HepG2 (cell line): ENCODE measurements around the gene IFNAR1. TPM values are rescaled to one million over a fixed set of nuclear protein-coding genes. Genes with fewer than 3 reads are reported as not detected.

Source experiments
- ATAC-seq: fragments of 200-7000 bp; cut with Tn5 transposase; 3 replicates; pipeline ENCODE4 v1.9.1; 2020; ENCODE audit warnings: mild to moderate bottlenecking, moderate library complexity
- BruUV-seq: library from RNA; stranded (reverse); fragments of 400-500 nt; replicated peaks from 2 replicates; lab custom pipeline; 2021; lab: Mats Ljungman, UMichigan
- CTCF ChIA-PET: fragments of 300-600 bp; formaldehyde crosslinking; extraction: SDS; loops from one replicate; lab custom pipeline; 2021; ENCODE audit warnings: low total read pairs, inconsistent platforms, low intra/inter-chr PET ratio; lab: Yijun Ruan, JAX
- POLR2A ChIA-PET: fragments of 350-600 bp; sonication (Branson Sonifier 250); formaldehyde crosslinking; loops from one replicate; lab custom pipeline; 2020; ENCODE audit warnings: antibody characterized with exemption, inconsistent platforms; lab: Yijun Ruan, JAX
- DNase-seq: peaks from one replicate; pipeline ENCODE4 v3.0.0-alpha.2; 2015; ENCODE audit warnings: low spot score
- FAIRE-seq: peaks from 3 replicates; lab custom pipeline; 2011; peaks lifted over from hg19 to GRCh38; lab: Jason Lieb, UNC
- H2AFZ ChIP-seq: one replicate; pipeline ENCODE4 v1.6.1; 2011; ENCODE audit warnings: low read length, inconsistent platforms
- H3K27ac ChIP-seq: fragments of 300-600 bp; 3 replicates; pipeline ENCODE4 v1.8.0; 2011; ENCODE audit warnings: mixed run types, mild to moderate bottlenecking, mixed read lengths, low read length, inconsistent platforms; ENCODE audit not compliant: insufficient read depth; ENCODE audit errors: extremely low read length
- H3K27me3 ChIP-seq, 2 experiments: fragments of 200-600 bp in 1 of 2; 2 replicates in 1 of 2; 3 replicates in 1 of 2; pipeline versions ENCODE4 v1.6.0 to v1.8.0; 2011; ENCODE audit warnings: low read length in 2 of 2, mild to moderate bottlenecking in 2 of 2, moderate library complexity in 2 of 2, inconsistent platforms in 1 of 2; ENCODE audit not compliant: insufficient read depth in 2 of 2, control insufficient read depth in 1 of 2
- H3K36me3 ChIP-seq, 2 experiments: fragments of 200-600 bp in 1 of 2; replicated peaks in 1 of 2; 2 replicates in 1 of 2; 3 replicates in 1 of 2; pipeline versions ENCODE4 v1.5.1 to v1.8.0; 2011; ENCODE audit warnings: low read length in 2 of 2, inconsistent platforms in 1 of 2; ENCODE audit not compliant: insufficient read depth in 2 of 2, control insufficient read depth in 1 of 2
- H3K4me1 ChIP-seq: 2 replicates; pipeline ENCODE4 v1.5.1; 2012; ENCODE audit warnings: low read length, inconsistent platforms; ENCODE audit not compliant: insufficient read depth
- H3K4me2 ChIP-seq: 2 replicates; pipeline ENCODE4 v1.6.0; 2011; ENCODE audit warnings: low read depth, low read length, inconsistent platforms
- H3K4me3 ChIP-seq, 3 experiments: fragments of 200-600 bp in 1 of 3; sonication (generic), shearing (Covaris generic) in 1 of 3; replicated peaks in 1 of 3; 2 replicates each; pipeline ENCODE4 v1.5.1; 2011 to 2016; ENCODE audit warnings: low read length in 3 of 3, inconsistent platforms in 2 of 3, low read depth in 2 of 3, mild to moderate bottlenecking in 2 of 3, control low read depth in 1 of 3, mixed read lengths in 1 of 3; ENCODE audit not compliant: insufficient read depth in 1 of 3
- H3K79me2 ChIP-seq: one replicate; pipeline ENCODE4 v1.6.1; 2011; ENCODE audit warnings: low read length, inconsistent platforms; ENCODE audit not compliant: insufficient read depth
- H3K9ac ChIP-seq: 2 replicates; pipeline ENCODE4 v1.6.0; 2011; ENCODE audit warnings: mild to moderate bottlenecking, low read depth, low read length, inconsistent platforms; ENCODE audit not compliant: insufficient read depth
- H3K9me3 ChIP-seq: 2 replicates; pipeline ENCODE4 v1.5.1; 2012; ENCODE audit warnings: mild to moderate bottlenecking, low read length
- H4K20me1 ChIP-seq: 2 replicates; pipeline ENCODE4 v1.6.0; 2011; ENCODE audit warnings: inconsistent platforms, mild to moderate bottlenecking, low read length, moderate library complexity; ENCODE audit not compliant: insufficient read depth
- AGO1 ChIP-seq: fragments of 200-400 bp; formaldehyde crosslinking; IDR thresholded peaks from 2 replicates; pipeline ENCODE4 v1.6.1; 2017; ENCODE audit warnings: mild to moderate bottlenecking, low read depth, low read length, moderate library complexity; ENCODE audit not compliant: poor library complexity, severe bottlenecking
- ARNT2 ChIP-seq: sonication (generic); formaldehyde crosslinking; IDR thresholded peaks from 2 replicates; pipeline ENCODE4 v1.8.0; 2022; ENCODE audit warnings: mild to moderate bottlenecking, low read depth, missing genetic modification reagents, moderate library complexity
- ATF1 ChIP-seq: IDR thresholded peaks from 2 replicates; pipeline ENCODE4 v1.6.1; 2016; ENCODE audit warnings: mild to moderate bottlenecking, control low read depth
- ELF3 ChIP-seq: IDR thresholded peaks from 2 replicates; pipeline ENCODE4 v1.6.1; 2016; ENCODE audit warnings: missing genetic modification reagents, missing compliant biosample characterization
- KMT2A ChIP-seq: sonication (generic); formaldehyde crosslinking; IDR thresholded peaks from 2 replicates; pipeline ENCODE4 v1.4.0; 2020; ENCODE audit warnings: missing genetic modification reagents
- POGZ ChIP-seq: sonication (generic); formaldehyde crosslinking; IDR thresholded peaks from 2 replicates; pipeline ENCODE4 v1.4.0; 2020; ENCODE audit warnings: mild to moderate bottlenecking, missing genetic modification reagents
- ZBTB7A ChIP-seq: sonication (generic); formaldehyde crosslinking; IDR thresholded peaks from 2 replicates; pipeline ENCODE4 v1.8.0; 2022; ENCODE audit warnings: mild to moderate bottlenecking, missing genetic modification reagents
- ZKSCAN8 ChIP-seq: IDR thresholded peaks from 2 replicates; pipeline ENCODE4 v1.6.1; 2016; ENCODE audit warnings: borderline replicate concordance, missing genetic modification reagents, missing compliant biosample characterization
- ZNF136 ChIP-seq: sonication (generic); formaldehyde crosslinking; IDR thresholded peaks from 2 replicates; pipeline ENCODE4 v1.8.1; 2022; ENCODE audit warnings: low read depth, mild to moderate bottlenecking, moderate library complexity, missing genetic modification reagents
- ZNF17 ChIP-seq: sonication (generic); formaldehyde crosslinking; IDR thresholded peaks from 2 replicates; pipeline ENCODE4 v1.5.0; 2020; ENCODE audit warnings: mild to moderate bottlenecking, missing genetic modification reagents
- ZNF20 ChIP-seq: sonication (generic); formaldehyde crosslinking; IDR thresholded peaks from 2 replicates; pipeline ENCODE4 v1.4.0; 2020; ENCODE audit warnings: mild to moderate bottlenecking, moderate library complexity, missing genetic modification reagents
- ZNF512 ChIP-seq: sonication (generic); formaldehyde crosslinking; IDR thresholded peaks from 2 replicates; pipeline ENCODE4 v1.4.0; 2020; ENCODE audit warnings: mild to moderate bottlenecking, missing genetic modification reagents
- ZNF652 ChIP-seq: IDR thresholded peaks from 2 replicates; pipeline ENCODE4 v1.6.1; 2016; ENCODE audit warnings: low read depth, borderline replicate concordance
- ZNF816 ChIP-seq: sonication (generic); formaldehyde crosslinking; IDR thresholded peaks from 2 replicates; pipeline ENCODE4 v1.8.0; 2022; ENCODE audit warnings: missing genetic modification reagents, mild to moderate bottlenecking, borderline replicate concordance
- WGBS: methylation state at CpG from one replicate; pipeline ENCODE4 v1.1.6; 2017; ENCODE audit warnings: low lambda C conversion rate; 5-methylcytosine and 5-hydroxymethylcytosine counted together
- in situ Hi-C: cut with HindIII; loops from 2 replicates; pipeline ENCODE4 v1.10.0; 2017; ENCODE audit warnings: low pct_unique_long_range_greater_than_20kb; ENCODE audit not compliant: extremely low pct_ligation_motif_present
- intact Hi-C: fragments of 100-400 bp; cut with micrococcal nuclease; formaldehyde crosslinking; loops from one replicate; pipeline ENCODE4 v1.10.0; 2022; ENCODE audit not compliant: unreplicated experiment
- polyA plus RNA-seq, 8 experiments: library from polyadenylated mRNA; depleted of rRNA in 3 of 8; stranded (reverse) in 7 of 8; unstranded in 1 of 8; fragments of >200 nt; fragmentation: Illumina TruSeq in 4 of 8; extraction: Trizol in 4 of 8; gene quantifications; 2 replicates each; pipeline versions ENCODE4 v1.2.1 to v1.2.3, GENCODE V29; 2011 to 2016; ENCODE audit warnings: low read depth in 4 of 8, missing spikeins in 1 of 8, mixed read lengths in 1 of 8; ENCODE audit not compliant: insufficient read depth in 1 of 8
- total RNA-seq, 5 experiments: library from RNA; depleted of rRNA; stranded (reverse); fragments of >200 nt; fragmentation: Illumina TruSeq; extraction: Trizol; gene quantifications; 2 replicates each; pipeline ENCODE4 v1.2.3, GENCODE V29; 2016; ENCODE audit warnings: low read depth in 1 of 5
- TF ChIP-seq, protein P1 (sequence below): sonication (generic); formaldehyde crosslinking; IDR thresholded peaks from 2 replicates; pipeline ENCODE4 v1.4.0; 2020; ENCODE audit warnings: missing genetic modification reagents

Gene IFNAR1
- total and polyA plus RNA-seq, 2 of the 13 experiments (the other 11 are each of a cell fraction or from before 2014, with no cell fraction given), result 6.7 to 9.3 TPM

DNA sequence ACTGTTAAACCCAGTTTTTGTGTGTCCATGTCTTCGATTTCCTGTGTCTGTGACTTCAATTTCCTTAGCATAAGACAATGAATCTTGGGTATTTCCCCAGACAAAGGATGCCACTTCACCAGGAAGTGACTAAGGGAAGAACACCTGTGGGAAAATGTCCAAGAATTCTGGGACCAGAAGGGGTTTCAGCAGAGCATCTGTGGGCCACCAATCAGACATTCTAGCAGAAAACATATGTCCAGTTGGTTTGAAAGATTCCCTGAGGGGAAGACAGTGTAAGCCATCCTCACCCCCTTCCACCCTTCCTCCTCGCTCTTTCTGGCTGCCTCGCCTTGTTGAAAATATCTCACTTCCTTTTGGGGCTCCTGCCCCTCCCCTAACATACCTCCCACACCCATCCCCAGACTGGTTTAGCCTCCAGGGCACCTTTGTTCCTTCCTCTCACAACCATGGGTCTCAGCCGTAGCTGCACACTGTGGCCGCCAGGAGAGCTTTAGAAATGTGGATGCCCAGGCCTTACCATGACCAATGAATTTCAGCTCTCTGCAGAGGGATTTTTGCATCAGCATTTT lies 25.5 kb upstream of the IFNAR1 start:
- FAIRE-seq (no peak), DNase-seq (no peak), ATAC-seq (no peak)
- in situ Hi-C loops (no loop called here), intact Hi-C loops (no loop called here)
- ChIA-PET POLR2A (no interaction called here), CTCF (no interaction called here)
- Histone ChIP-seq H3K27ac (no peak overlapping the region), H3K79me2 (no peaks in the 10 kb centered on the region), H3K9me3 (no peaks in the 10 kb centered on the region), H3K9ac (no peak overlapping the region), H2AFZ (no peak overlapping the region), H3K4me1 (peaks cover 35% of the 10 kb centered on the region), H3K4me3 (no peak overlapping the region), H3K36me3 (peaks cover 0 to 6% of the 10 kb centered on the region in 2 experiments; a peak in 2 of 5 replicates), H3K4me2 (no peak overlapping the region), H4K20me1 (no peaks in the 10 kb centered on the region), H3K27me3 (no peaks in the 10 kb centered on the region)
- no TSS peak for BruUV-seq
- WGBS, result 81% methylated on average over 5 of the region's 5 CpGs
- TF ChIP-seq ZBTB7A (CRISPR knock-in tag) (no peak), ZNF652 (CRISPR knock-in tag) (no peak), ZNF136 (CRISPR knock-in tag) (no peak), POGZ (CRISPR knock-in tag) (no peak)

DNA sequence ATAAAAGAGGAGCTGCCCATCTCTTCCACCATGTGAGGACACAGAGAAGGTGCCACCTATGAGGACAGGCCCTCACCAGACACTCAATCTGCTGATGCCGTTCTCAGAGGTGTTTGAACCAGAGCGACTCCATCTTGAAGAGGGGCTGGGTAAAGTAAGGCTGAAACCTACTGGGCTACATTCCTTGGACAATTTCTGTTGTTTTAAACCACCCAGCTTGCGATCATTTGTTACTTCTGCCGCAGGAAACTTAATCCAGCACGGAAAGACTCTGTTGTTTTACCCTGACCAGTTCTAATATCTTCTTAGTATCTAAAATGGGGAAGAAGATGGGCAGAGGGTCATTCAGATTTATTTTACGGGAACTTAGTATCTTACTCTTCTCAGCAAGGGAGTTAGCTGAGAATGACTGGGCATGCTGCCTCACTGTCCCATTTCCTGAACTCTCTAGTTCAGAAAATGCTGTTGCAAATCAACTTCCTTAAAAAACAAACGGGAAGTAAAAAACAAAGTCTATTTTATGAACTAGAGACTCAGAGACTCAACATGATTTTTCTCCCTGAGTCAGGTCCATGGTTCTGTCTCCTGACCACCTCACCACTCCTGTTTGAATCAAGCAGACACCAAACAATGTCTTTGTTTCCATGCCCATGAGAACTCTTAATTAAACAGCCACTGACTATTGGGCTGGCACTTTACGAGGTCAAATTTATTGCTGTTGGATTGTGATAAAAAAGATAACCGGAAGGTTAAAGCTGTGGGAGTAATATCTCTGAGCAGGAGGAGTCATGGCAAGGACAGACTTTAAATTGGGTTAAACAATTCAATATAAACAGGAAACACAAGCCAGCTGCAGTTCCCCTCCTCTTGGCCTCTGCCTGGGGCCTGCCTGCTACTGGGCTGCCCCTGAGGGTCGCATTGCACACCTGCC lies 23.8 kb upstream of the IFNAR1 start:
- ATAC-seq (no peak), DNase-seq (no peak), FAIRE-seq (no peak)
- H3K36me3 ChIP-seq, result peaks cover 0 to 6% of the 10 kb centered on the region in 2 experiments; a peak in 1 of 5 replicates
- peaks cover 52% of the 10 kb centered on the region for H3K4me1 ChIP-seq
- H3K27ac ChIP-seq, result no peak overlapping the region
- POLR2A ChIA-PET, result no interaction called here
- 63% methylated on average over 10 of the region's 10 CpGs for WGBS
- in situ Hi-C loops, result no loop called here
- H4K20me1 ChIP-seq, result no peaks in the 10 kb centered on the region
- no peak overlapping the region for H2AFZ ChIP-seq
- CTCF ChIA-PET, result no interaction called here
- no peaks in the 10 kb centered on the region for H3K79me2 ChIP-seq
- H3K4me3 ChIP-seq, result no peak overlapping the region
- no peaks in the 10 kb centered on the region for H3K9me3 ChIP-seq
- intact Hi-C loops, result no loop called here
- BruUV-seq, result no TSS peak
- H3K9ac ChIP-seq, result no peak overlapping the region
- no peak overlapping the region for H3K4me2 ChIP-seq
- H3K27me3 ChIP-seq, result no peaks in the 10 kb centered on the region
- TF ChIP-seq AGO1 (no peak), ELF3 (CRISPR knock-in tag) (no peak), ATF1 (no peak), ZNF20 (no peak), ARNT2 (CRISPR knock-in tag) (no peak), ZNF17 (no peak), ZNF816 (CRISPR knock-in tag) (no peak), KMT2A (no peak), ZNF512 (CRISPR knock-in tag) (no peak), ZKSCAN8 (CRISPR knock-in tag) (no peak)
- TF ChIP-seq, protein P1, sequence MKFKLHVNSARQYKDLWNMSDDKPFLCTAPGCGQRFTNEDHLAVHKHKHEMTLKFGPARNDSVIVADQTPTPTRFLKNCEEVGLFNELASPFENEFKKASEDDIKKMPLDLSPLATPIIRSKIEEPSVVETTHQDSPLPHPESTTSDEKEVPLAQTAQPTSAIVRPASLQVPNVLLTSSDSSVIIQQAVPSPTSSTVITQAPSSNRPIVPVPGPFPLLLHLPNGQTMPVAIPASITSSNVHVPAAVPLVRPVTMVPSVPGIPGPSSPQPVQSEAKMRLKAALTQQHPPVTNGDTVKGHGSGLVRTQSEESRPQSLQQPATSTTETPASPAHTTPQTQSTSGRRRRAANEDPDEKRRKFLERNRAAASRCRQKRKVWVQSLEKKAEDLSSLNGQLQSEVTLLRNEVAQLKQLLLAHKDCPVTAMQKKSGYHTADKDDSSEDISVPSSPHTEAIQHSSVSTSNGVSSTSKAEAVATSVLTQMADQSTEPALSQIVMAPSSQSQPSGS, result no peak
